22Rv1 (cell line): Measurements from ENCODE around the gene PSG5.
"Not testable (repeated sequence)": the region's sequence is repeated elsewhere in the genome, so short reads cannot be mapped to it uniquely, and the experiment has no call there.

Source experiments
- ZFX ChIP-seq: fragments of 450-650 bp; IDR thresholded peaks from 2 replicates; pipeline ENCODE4 v1.6.1; 2017; ENCODE audit warnings: antibody characterized with exemption, borderline replicate concordance
- TF ChIP-seq, protein P1 (sequence below): fragments of 450-650 bp; IDR thresholded peaks from 2 replicates; pipeline ENCODE4 v1.5.1; 2017; ENCODE audit warnings: mild to moderate bottlenecking

DNA sequence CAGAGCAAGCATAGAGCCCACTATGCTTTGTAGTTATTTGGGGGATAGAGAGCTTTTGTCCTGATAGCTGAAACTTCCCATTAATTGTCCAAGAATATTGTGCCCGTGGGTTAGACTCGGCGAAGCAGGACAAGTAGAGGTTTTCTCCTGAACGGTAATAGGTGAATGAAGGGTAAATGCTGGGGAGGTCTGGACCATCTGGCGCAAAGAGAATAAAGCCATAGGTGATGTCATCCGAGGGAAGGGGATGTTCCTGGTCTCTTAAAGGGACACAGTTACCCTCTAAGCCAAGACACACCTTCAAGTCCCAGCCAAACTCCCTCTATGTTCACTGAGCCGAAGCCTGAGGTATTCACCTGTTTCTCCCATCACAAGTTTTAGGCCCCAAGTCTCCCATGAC lies 8.1 kb upstream of the PSG5 start:
- TF ChIP-seq, protein P1, sequence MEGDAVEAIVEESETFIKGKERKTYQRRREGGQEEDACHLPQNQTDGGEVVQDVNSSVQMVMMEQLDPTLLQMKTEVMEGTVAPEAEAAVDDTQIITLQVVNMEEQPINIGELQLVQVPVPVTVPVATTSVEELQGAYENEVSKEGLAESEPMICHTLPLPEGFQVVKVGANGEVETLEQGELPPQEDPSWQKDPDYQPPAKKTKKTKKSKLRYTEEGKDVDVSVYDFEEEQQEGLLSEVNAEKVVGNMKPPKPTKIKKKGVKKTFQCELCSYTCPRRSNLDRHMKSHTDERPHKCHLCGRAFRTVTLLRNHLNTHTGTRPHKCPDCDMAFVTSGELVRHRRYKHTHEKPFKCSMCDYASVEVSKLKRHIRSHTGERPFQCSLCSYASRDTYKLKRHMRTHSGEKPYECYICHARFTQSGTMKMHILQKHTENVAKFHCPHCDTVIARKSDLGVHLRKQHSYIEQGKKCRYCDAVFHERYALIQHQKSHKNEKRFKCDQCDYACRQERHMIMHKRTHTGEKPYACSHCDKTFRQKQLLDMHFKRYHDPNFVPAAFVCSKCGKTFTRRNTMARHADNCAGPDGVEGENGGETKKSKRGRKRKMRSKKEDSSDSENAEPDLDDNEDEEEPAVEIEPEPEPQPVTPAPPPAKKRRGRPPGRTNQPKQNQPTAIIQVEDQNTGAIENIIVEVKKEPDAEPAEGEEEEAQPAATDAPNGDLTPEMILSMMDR: not testable (repeated sequence)
- TF ChIP-seq ZFX: not testable (repeated sequence)
